Left ventricle myocardium inferior (tissue), 1 donor: Measurements from ENCODE around the gene MED15. TPM values are rescaled to one million over a fixed set of nuclear protein-coding genes. Genes with fewer than 3 reads are reported as not detected.

Source experiments
- DNase-seq: peaks from one replicate; pipeline ENCODE4 v3.0.0-alpha.2; 2020
- H3K27ac ChIP-seq: fragments of 200-600 bp; replicated peaks from 2 replicates; pipeline ENCODE4 v1.8.0; 2021
- H3K27me3 ChIP-seq: fragments of 200-600 bp; 2 replicates; pipeline ENCODE4 v1.8.0; 2021; ENCODE audit warnings: low read depth
- H3K36me3 ChIP-seq: fragments of 200-600 bp; 2 replicates; pipeline ENCODE4 v1.8.0; 2021
- H3K4me1 ChIP-seq: fragments of 200-600 bp; 2 replicates; pipeline ENCODE4 v1.8.0; 2021
- H3K4me3 ChIP-seq: fragments of 200-600 bp; 2 replicates; pipeline ENCODE4 v1.8.0; 2021; ENCODE audit warnings: mild to moderate bottlenecking, moderate library complexity
- H3K9me3 ChIP-seq: fragments of 200-600 bp; replicated peaks from 2 replicates; pipeline ENCODE4 v1.8.0; 2021
- intact Hi-C: fragments of 100-400 bp; cut with micrococcal nuclease; formaldehyde crosslinking; loops from one replicate; pipeline ENCODE4 v1.11.0; 2022
- total RNA-seq: library from RNA; stranded (reverse); fragmentation: NEBNext Ultra II Directional; extraction: Animal tissue kit (Norgen Biotek cat#: 25700); gene quantifications from one replicate; pipeline ENCODE4 v1.2.1, GENCODE V29; 2021
- TF ChIP-seq, protein P1 (sequence below): fragments of 200-600 bp; IDR thresholded peaks from 2 replicates; pipeline ENCODE4 v1.8.0; 2021; ENCODE audit warnings: antibody characterized with exemption, mild to moderate bottlenecking, borderline replicate concordance
- donor health status: DM: no; HTN: yes; CAD: no; lungs with severe emphysema.

MED15 gene
- total RNA-seq, 1 donor from 2014 or later, result 40.3 TPM

GRCh38 chr22:20545681-20546521, 38.5 kb downstream of the MED15 start:
- intact Hi-C loops, result no loop called here
- peaks cover 51% of the 10 kb centered on the region for H3K4me1 ChIP-seq
- H3K4me3 ChIP-seq, result no peak overlapping the region
- no peak for DNase-seq
- TF ChIP-seq, protein P1, sequence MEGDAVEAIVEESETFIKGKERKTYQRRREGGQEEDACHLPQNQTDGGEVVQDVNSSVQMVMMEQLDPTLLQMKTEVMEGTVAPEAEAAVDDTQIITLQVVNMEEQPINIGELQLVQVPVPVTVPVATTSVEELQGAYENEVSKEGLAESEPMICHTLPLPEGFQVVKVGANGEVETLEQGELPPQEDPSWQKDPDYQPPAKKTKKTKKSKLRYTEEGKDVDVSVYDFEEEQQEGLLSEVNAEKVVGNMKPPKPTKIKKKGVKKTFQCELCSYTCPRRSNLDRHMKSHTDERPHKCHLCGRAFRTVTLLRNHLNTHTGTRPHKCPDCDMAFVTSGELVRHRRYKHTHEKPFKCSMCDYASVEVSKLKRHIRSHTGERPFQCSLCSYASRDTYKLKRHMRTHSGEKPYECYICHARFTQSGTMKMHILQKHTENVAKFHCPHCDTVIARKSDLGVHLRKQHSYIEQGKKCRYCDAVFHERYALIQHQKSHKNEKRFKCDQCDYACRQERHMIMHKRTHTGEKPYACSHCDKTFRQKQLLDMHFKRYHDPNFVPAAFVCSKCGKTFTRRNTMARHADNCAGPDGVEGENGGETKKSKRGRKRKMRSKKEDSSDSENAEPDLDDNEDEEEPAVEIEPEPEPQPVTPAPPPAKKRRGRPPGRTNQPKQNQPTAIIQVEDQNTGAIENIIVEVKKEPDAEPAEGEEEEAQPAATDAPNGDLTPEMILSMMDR, result no peak
- H3K27me3 ChIP-seq, result no peaks in the 10 kb centered on the region
- no peak overlapping the region for H3K27ac ChIP-seq
- H3K9me3 ChIP-seq, result no peaks in the 10 kb centered on the region
- peaks cover 25% of the 10 kb centered on the region for H3K36me3 ChIP-seq

DNA sequence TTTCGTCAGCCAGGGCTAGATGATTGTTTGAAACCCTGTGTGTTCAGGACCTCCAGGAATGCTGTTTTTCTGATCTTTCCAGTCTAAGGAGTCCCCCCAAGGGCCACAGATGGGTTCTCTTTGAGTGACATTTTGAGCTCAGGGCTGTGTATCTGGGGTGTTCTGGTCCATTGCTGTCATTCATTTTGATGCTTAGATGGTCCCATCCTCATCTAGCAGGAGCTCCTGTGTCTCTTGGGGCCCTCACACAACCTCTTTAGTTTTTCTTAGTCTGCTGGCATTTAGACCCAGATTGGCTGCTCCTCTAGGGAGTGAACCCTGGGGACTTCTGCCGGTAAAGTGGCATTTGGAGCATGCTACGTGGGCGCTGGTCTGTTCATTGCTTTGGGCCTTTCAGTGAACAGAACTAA, 39.1 kb downstream of the MED15 start:
- Histone ChIP-seq H3K4me3 (no peak overlapping the region), H3K4me1 (peaks cover 58% of the 10 kb centered on the region), H3K36me3 (peaks cover 18% of the 10 kb centered on the region), H3K27me3 (no peaks in the 10 kb centered on the region), H3K9me3 (no peaks in the 10 kb centered on the region), H3K27ac (no peak overlapping the region)
- TF ChIP-seq, protein P1, result no peak
- no peak for DNase-seq
- intact Hi-C loops, result no loop called here

DNA sequence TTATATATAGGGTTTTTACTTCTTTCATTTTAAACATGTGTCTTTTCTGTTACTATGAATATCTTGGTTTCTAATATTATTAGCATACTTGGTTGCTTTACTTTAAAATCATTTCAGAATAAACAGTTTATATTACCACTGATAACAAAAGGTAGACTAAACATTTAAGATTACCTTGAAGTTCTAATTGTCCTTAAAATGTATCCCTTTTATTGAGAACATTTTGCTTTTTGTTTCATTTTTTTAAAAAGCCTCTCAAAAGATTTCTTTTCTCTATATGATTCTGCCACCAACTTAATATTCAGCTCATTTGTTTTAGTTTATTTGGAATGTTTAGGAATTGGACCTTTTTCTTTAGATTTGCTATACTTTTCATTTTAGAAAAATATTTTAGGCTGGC, 39.6 kb downstream of the MED15 start:
- no peaks in the 10 kb centered on the region for H3K27me3 ChIP-seq
- TF ChIP-seq, protein P1, result no peak
- H3K36me3 ChIP-seq, result peaks cover 13% of the 10 kb centered on the region
- DNase-seq, result no peak
- peaks cover 63% of the 10 kb centered on the region for H3K4me1 ChIP-seq
- intact Hi-C loops, result no loop called here
- no peak overlapping the region for H3K4me3 ChIP-seq
- no peak overlapping the region for H3K27ac ChIP-seq
- no peaks in the 10 kb centered on the region for H3K9me3 ChIP-seq

DNA sequence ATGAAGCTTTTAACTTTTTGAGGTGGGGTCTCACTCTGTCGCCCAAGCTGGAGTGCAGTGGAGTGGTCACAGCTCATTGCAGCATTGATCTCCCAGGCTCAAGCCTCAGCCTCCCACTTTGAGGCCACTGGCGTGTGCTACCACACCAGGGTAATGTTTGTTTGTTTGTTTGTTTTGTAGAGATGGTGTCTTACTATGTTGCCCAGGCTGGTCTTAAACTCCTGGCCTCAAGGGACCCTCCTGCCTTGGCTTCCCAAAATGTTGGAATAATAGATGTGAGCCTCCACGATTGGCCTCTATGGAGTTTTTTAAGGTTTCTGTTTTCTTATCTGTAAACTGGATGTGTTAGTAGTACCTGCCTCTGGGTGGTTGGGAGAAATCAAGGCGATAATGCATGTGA, 41.4 kb downstream of the MED15 start:
- TF ChIP-seq, protein P1, result no peak
- H3K36me3 ChIP-seq, result peaks cover 16% of the 10 kb centered on the region
- peak overlapping the region; percentile 95 for H3K27ac ChIP-seq
- no peaks in the 10 kb centered on the region for H3K9me3 ChIP-seq
- H3K27me3 ChIP-seq, result no peaks in the 10 kb centered on the region
- intact Hi-C loops, result no loop called here
- DNase-seq, result no peak
- H3K4me1 ChIP-seq, result peaks cover 80% of the 10 kb centered on the region
- no peak overlapping the region for H3K4me3 ChIP-seq

- Histone ChIP-seq H3K4me3 (no peak overlapping the region), H3K4me1 (peaks cover 86% of the 10 kb centered on the region), H3K27ac (peak overlapping the region; percentile 95), H3K36me3 (peaks cover 19% of the 10 kb centered on the region), H3K9me3 (no peaks in the 10 kb centered on the region), H3K27me3 (no peaks in the 10 kb centered on the region)
- intact Hi-C loops, result no loop called here
- TF ChIP-seq, protein P1, result no peak
- DNase-seq, result no peak
Measured at GRCh38 chr22:20549232-20549841, 41.9 kb downstream of the MED15 start.
